GM04503 (cell line): ENCODE results near the gene ZNF254.
A peak's percentile ranks its signal among the peaks of the same experiment; 100 is the strongest.
"Not testable (repeated sequence)": the region's sequence is repeated elsewhere in the genome, so short reads cannot be mapped to it uniquely, and the experiment has no call there.

Experiments used
- DNase-seq: peaks from one replicate; pipeline ENCODE4 v3.0.0-alpha.2; 2012; ENCODE audit warnings: low read depth

ZNF254 gene

GRCh38 chr19:24086974-24087595 is at the start of gene ZNF254:
Gene ZNF254, plus strand, starts transcription at chr19:24087187. Its CDS starts 121 bp downstream, at chr19:24087308.
- peak; percentile 78 for DNase-seq

- DNase-seq: no peak
These were observed 46.4 kb upstream of the ZNF254 start for GRCh38 chr19:24040621-24041020.

- DNase-seq: not testable (repeated sequence)
These were observed 45.7 kb upstream of the ZNF254 start for GRCh38 chr19:24041326-24041725.

- DNase-seq: no peak
These were observed 40.4 kb upstream of the ZNF254 start for GRCh38 chr19:24046550-24046949.

GRCh38 chr19:24048261-24048660 is 38.7 kb upstream of the ZNF254 start:
- DNase-seq: no peak

- DNase-seq: no peak
These were observed 37.5 kb upstream of the ZNF254 start for GRCh38 chr19:24049537-24049936.

- DNase-seq: no peak
These were observed 35.5 kb upstream of the ZNF254 start for GRCh38 chr19:24051516-24051915.

GRCh38 chr19:24052811-24053210 is 34.2 kb upstream of the ZNF254 start:
- DNase-seq: peak; percentile 9

GRCh38 chr19:24053601-24054000 is 33.4 kb upstream of the ZNF254 start:
- no peak for DNase-seq

GRCh38 chr19:24054044-24054935 is 32.7 kb upstream of the ZNF254 start:
- DNase-seq: peak; percentile 80

- no peak for DNase-seq
These were observed 31.4 kb upstream of the ZNF254 start for GRCh38 chr19:24055548-24055947.

- no peak for DNase-seq
These were observed 29.8 kb upstream of the ZNF254 start for GRCh38 chr19:24057144-24057543.

- DNase-seq: no peak
These were observed 27.3 kb upstream of the ZNF254 start for GRCh38 chr19:24059563-24060295.

GRCh38 chr19:24060687-24061356 is 26.2 kb upstream of the ZNF254 start:
- DNase-seq: no peak

GRCh38 chr19:24062190-24062589 is 24.8 kb upstream of the ZNF254 start:
- no peak for DNase-seq

GRCh38 chr19:24063295-24063694 is 23.7 kb upstream of the ZNF254 start:
- DNase-seq: no peak

GRCh38 chr19:24064175-24064574 is 22.8 kb upstream of the ZNF254 start:
- no peak for DNase-seq

- DNase-seq: no peak
These were observed 21.7 kb upstream of the ZNF254 start for GRCh38 chr19:24065243-24065642.

GRCh38 chr19:24065865-24066604 is 21.0 kb upstream of the ZNF254 start:
- no peak for DNase-seq

GRCh38 chr19:24069905-24070657 is 16.9 kb upstream of the ZNF254 start:
- DNase-seq: no peak

GRCh38 chr19:24071078-24071477 is 15.9 kb upstream of the ZNF254 start:
- no peak for DNase-seq
